ENCODE data around the gene PSMB11. TPM values are rescaled to one million over a fixed set of nuclear protein-coding genes. Genes with fewer than 3 reads are reported as not detected.

PSMB11 gene
- total RNA-seq, 1 experiment from 2014 or later = not detected

- Histone ChIP-seq H3K27ac (no peak overlapping the region), H3K27me3 (ENCODE audit: insufficient read depth, low read depth) (no peaks in the 10 kb centered on the region), H3K4me1 (replicated peaks; ENCODE audit: insufficient read depth) (no peaks in the 10 kb centered on the region), H3K9me3 (ENCODE audit: insufficient read depth, low read depth) (no peaks in the 10 kb centered on the region), H4K20me1 (ENCODE audit: insufficient read depth) (no peaks in the 10 kb centered on the region), H2AFZ (no peak overlapping the region), H3K36me3 (ENCODE audit: low read depth) (no peaks in the 10 kb centered on the region), H3K79me2 (ENCODE audit: low read depth) (no peaks in the 10 kb centered on the region), H3K4me3 (no peak overlapping the region), H3F3A (ENCODE audit: insufficient read depth, low read depth) (no peaks in the 10 kb centered on the region), H3K4me2 (no peak overlapping the region), H3K9me2 (ENCODE audit: insufficient read depth) (no peaks in the 10 kb centered on the region)
- CTCF ChIA-PET = no interaction called here
- POLR2A ChIA-PET (ENCODE audit: unreplicated experiment) = no interaction called here
- TF ChIP-seq CTCF (conservative IDR thresholded peaks at IDR 0.05) (no peak), EZH2 (IDR thresholded peaks at IDR 0.05; ENCODE audit: low read depth) (no peak)
- BruUV-seq (replicated peaks) = no TSS peak
- no peak for DNase-seq
- intact Hi-C loops (cut with micrococcal nuclease; ENCODE audit: unreplicated experiment) = no loop called here
Measured at GRCh38 chr14:23018107-23018506, 23.9 kb upstream of the PSMB11 start.

- H3K9me3 ChIP-seq (ENCODE audit: insufficient read depth, low read depth) = no peaks in the 10 kb centered on the region
- CTCF ChIA-PET = no interaction called here
- H3K4me3 ChIP-seq = no peak overlapping the region
- no peak overlapping the region for H3K27ac ChIP-seq
- no peak overlapping the region for H3K4me2 ChIP-seq
- H3K36me3 ChIP-seq (ENCODE audit: low read depth) = no peaks in the 10 kb centered on the region
- POLR2A ChIA-PET (ENCODE audit: unreplicated experiment) = no interaction called here
- DNase-seq = no peak
- H4K20me1 ChIP-seq (ENCODE audit: insufficient read depth) = no peaks in the 10 kb centered on the region
- H3K9me2 ChIP-seq (ENCODE audit: insufficient read depth) = no peaks in the 10 kb centered on the region
- no TSS peak for BruUV-seq (replicated peaks)
- TF ChIP-seq EZH2 (IDR thresholded peaks at IDR 0.05; ENCODE audit: low read depth) = no peak
- no peaks in the 10 kb centered on the region for H3K27me3 ChIP-seq (ENCODE audit: insufficient read depth, low read depth)
- H3K79me2 ChIP-seq (ENCODE audit: low read depth) = no peaks in the 10 kb centered on the region
- H3F3A ChIP-seq (ENCODE audit: insufficient read depth, low read depth) = no peaks in the 10 kb centered on the region
- H2AFZ ChIP-seq = no peak overlapping the region
- no peaks in the 10 kb centered on the region for H3K4me1 ChIP-seq (replicated peaks; ENCODE audit: insufficient read depth)
- intact Hi-C loops (cut with micrococcal nuclease; ENCODE audit: unreplicated experiment) = no loop called here
Measured at GRCh38 chr14:23020143-23021128, 21.6 kb upstream of the PSMB11 start.

GRCh38 chr14:23021434-23021833 is 20.6 kb upstream of the PSMB11 start:
- Histone ChIP-seq H3K36me3 (ENCODE audit: low read depth) (no peaks in the 10 kb centered on the region), H3F3A (ENCODE audit: insufficient read depth, low read depth) (no peaks in the 10 kb centered on the region), H3K9me3 (ENCODE audit: insufficient read depth, low read depth) (no peaks in the 10 kb centered on the region), H3K79me2 (ENCODE audit: low read depth) (no peaks in the 10 kb centered on the region), H2AFZ (no peak overlapping the region), H3K9me2 (ENCODE audit: insufficient read depth) (no peaks in the 10 kb centered on the region), H3K4me3 (no peak overlapping the region), H3K4me2 (no peak overlapping the region), H3K27ac (no peak overlapping the region), H3K27me3 (ENCODE audit: insufficient read depth, low read depth) (no peaks in the 10 kb centered on the region), H4K20me1 (ENCODE audit: insufficient read depth) (no peaks in the 10 kb centered on the region), H3K4me1 (replicated peaks; ENCODE audit: insufficient read depth) (no peaks in the 10 kb centered on the region)
- no TSS peak for BruUV-seq (replicated peaks)
- intact Hi-C loops (cut with micrococcal nuclease; ENCODE audit: unreplicated experiment) = no loop called here
- no peak for DNase-seq
- ChIA-PET CTCF (no interaction called here), POLR2A (ENCODE audit: unreplicated experiment) (no interaction called here)
- TF ChIP-seq CTCF (conservative IDR thresholded peaks at IDR 0.05) (no peak), EZH2 (IDR thresholded peaks at IDR 0.05; ENCODE audit: low read depth) (no peak)
